NCI-H128 (cell line): Measurements from ENCODE around the gene SLC19A2.
"Not testable (repeated sequence)": the region's sequence is repeated elsewhere in the genome, so short reads cannot be mapped to it uniquely, and the experiment has no call there.

Source experiments
- DNase-seq: peaks from one replicate; lab custom pipeline; 2025; ENCODE audit not compliant: unreplicated experiment; lab: John Stamatoyannopoulos, UW

SLC19A2 gene

GRCh38 chr1:169485431-169486280 lies at the start of gene SLC19A2:
TSS of gene SLC19A2 (minus strand) at chr1:169485944. CDS start at chr1:169485766, 178 bp downstream.
- peak; percentile 99 for DNase-seq

- no peak for DNase-seq
These were observed 48.9 kb upstream of the SLC19A2 start for GRCh38 chr1:169534653-169535052.

GRCh38 chr1:169533528-169534190 lies 47.9 kb upstream of the SLC19A2 start:
- DNase-seq, result not testable (repeated sequence)

GRCh38 chr1:169530448-169530847 lies 44.7 kb upstream of the SLC19A2 start:
- DNase-seq, result no peak

- DNase-seq, result no peak
These were observed 43.4 kb upstream of the SLC19A2 start for GRCh38 chr1:169529068-169529642.

GRCh38 chr1:169528215-169529067 lies 42.7 kb upstream of the SLC19A2 start:
- no peak for DNase-seq

GRCh38 chr1:169527451-169528214 lies 41.9 kb upstream of the SLC19A2 start:
- no peak for DNase-seq

- no peak for DNase-seq
These were observed 41.3 kb upstream of the SLC19A2 start for GRCh38 chr1:169527001-169527400.

- DNase-seq, result no peak
These were observed 40.5 kb upstream of the SLC19A2 start for GRCh38 chr1:169526120-169526832.

GRCh38 chr1:169525391-169525790 lies 39.6 kb upstream of the SLC19A2 start:
- no peak for DNase-seq

GRCh38 chr1:169523904-169524303 lies 38.2 kb upstream of the SLC19A2 start:
- no peak for DNase-seq

- no peak for DNase-seq
These were observed 35.5 kb upstream of the SLC19A2 start for GRCh38 chr1:169521226-169521625.

GRCh38 chr1:169517558-169518186 lies 31.9 kb upstream of the SLC19A2 start:
- no peak for DNase-seq

- no peak for DNase-seq
These were observed 29.9 kb upstream of the SLC19A2 start for GRCh38 chr1:169515641-169516040.

GRCh38 chr1:169514566-169515270 lies 29.0 kb upstream of the SLC19A2 start:
- DNase-seq, result no peak

GRCh38 chr1:169513208-169513607 lies 27.5 kb upstream of the SLC19A2 start:
- DNase-seq, result no peak

GRCh38 chr1:169511316-169512005 lies 25.7 kb upstream of the SLC19A2 start:
- no peak for DNase-seq

- no peak for DNase-seq
These were observed 24.3 kb upstream of the SLC19A2 start for GRCh38 chr1:169510060-169510459.
